ENCODE data around the gene ZNF668.

GRCh38 chr16:31079342-31079944, 5.4 kb upstream of the ZNF668 start:
- TF ChIP-seq EP300 (IDR thresholded peaks at IDR 0.05) (no peak), POLR2A (IDR thresholded peaks at IDR 0.05) (no peak), CTCF (IDR thresholded peaks at IDR 0.05) (no peak)
